ENCODE data around the gene RTTN.

RTTN gene

DNA sequence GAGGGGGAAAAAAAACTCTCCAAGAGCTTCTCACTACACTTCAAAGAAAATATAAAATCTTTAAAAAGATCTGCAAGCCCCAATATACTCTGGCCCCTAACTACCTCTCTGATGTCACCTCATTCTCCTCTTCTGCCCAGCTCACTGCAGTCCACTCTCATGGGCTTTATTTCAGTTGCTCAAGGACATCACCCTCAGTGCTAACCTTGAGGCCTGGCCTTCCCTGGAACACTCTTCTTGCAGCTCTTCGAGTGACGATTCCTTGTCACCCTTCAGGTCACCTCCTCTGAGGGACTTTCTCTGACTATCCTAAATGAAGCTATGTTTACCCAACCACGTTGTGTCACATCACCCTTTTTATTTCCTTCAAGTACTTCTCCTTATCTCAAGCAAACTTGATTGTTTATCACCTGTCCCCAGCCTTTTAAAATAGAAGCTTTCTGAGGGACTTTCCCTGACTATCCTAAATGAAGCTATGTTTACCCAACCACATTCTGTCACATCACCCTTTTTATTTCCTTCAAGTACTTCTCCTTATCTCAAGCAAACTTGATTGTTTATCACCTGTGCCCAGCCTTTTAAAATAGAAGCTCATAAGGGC is 10.4 kb downstream of the RTTN start:
- Histone ChIP-seq H3K4me2 (ENCODE audit: low read depth, low read length) (peak overlapping the region; percentile 86), H3K36me3 (replicated peaks; ENCODE audit: insufficient read depth, low read length) (peaks cover 7% of the 10 kb centered on the region; the same call in 1 of the 2 replicates), H3K27ac (ENCODE audit: low read length) (peak overlapping the region; percentile 91)

DNA sequence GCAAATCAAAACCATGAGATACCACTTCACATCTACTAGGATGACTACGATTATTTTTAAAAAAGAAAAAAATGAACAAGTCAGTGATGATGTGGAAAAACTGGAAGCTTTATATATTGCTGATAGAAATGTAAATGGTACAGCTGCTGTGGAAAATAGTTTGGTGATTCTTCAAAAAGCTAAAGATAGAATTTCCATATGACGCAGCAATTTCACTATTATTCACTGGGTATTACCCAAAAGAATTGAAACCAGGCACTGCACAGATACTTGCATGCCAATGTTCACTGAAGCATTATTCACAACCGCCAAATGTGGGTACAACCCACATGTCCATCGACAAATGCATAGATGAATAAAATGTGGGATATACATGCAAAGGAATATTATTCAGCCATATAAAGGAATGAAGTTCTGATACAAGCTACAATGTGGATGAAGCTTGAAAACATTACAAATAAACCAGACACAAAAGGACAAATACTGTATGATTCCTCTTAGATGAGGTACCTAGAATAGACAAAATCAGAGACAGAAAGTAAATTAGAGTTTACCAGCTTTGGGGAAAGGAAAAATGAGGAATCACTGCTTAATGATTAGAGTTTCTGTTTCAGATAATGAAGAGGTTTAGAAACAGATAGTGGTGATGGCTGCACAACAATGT is 11.1 kb downstream of the RTTN start:
- H3F3A ChIP-seq (ENCODE audit: insufficient read depth, low read length), result peaks cover 21% of the 10 kb centered on the region
- H3K4me3 ChIP-seq (ENCODE audit: low read length), result peak overlapping the region; percentile 36
- TF ChIP-seq, protein P1, sequence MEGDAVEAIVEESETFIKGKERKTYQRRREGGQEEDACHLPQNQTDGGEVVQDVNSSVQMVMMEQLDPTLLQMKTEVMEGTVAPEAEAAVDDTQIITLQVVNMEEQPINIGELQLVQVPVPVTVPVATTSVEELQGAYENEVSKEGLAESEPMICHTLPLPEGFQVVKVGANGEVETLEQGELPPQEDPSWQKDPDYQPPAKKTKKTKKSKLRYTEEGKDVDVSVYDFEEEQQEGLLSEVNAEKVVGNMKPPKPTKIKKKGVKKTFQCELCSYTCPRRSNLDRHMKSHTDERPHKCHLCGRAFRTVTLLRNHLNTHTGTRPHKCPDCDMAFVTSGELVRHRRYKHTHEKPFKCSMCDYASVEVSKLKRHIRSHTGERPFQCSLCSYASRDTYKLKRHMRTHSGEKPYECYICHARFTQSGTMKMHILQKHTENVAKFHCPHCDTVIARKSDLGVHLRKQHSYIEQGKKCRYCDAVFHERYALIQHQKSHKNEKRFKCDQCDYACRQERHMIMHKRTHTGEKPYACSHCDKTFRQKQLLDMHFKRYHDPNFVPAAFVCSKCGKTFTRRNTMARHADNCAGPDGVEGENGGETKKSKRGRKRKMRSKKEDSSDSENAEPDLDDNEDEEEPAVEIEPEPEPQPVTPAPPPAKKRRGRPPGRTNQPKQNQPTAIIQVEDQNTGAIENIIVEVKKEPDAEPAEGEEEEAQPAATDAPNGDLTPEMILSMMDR (IDR thresholded peaks at IDR 0.05; ENCODE audit: low read length), result no peak
- TF ChIP-seq EZH2phosphoT487 (IDR thresholded peaks at IDR 0.05; ENCODE audit: low read length) (no peak), EZH2 (optimal IDR thresholded peaks at IDR 0.05; ENCODE audit: low read depth, low read length) (no peak)
- peaks cover 30% of the 10 kb centered on the region for H3K4me1 ChIP-seq (ENCODE audit: low read length)
- H3K27ac ChIP-seq (ENCODE audit: low read length), result peak overlapping the region; percentile 91
- no peaks in the 10 kb centered on the region for H3K9me2 ChIP-seq (replicated peaks; ENCODE audit: insufficient read depth, low read length)
- H3K4me2 ChIP-seq (ENCODE audit: low read depth, low read length), result peak overlapping the region; percentile 86
- H3K36me3 ChIP-seq (replicated peaks; ENCODE audit: insufficient read depth, low read length), result peaks cover 7% of the 10 kb centered on the region; the same call in 1 of the 2 replicates
- no peaks in the 10 kb centered on the region for H4K20me1 ChIP-seq (ENCODE audit: insufficient read depth, low read length)
- DNase-seq, result peak; percentile 84
- H3K79me2 ChIP-seq (ENCODE audit: low read length), result peaks cover 11% of the 10 kb centered on the region
- H3K9me3 ChIP-seq (replicated peaks; ENCODE audit: insufficient read depth, low read length), result no peaks in the 10 kb centered on the region
- no peaks in the 10 kb centered on the region for H3K27me3 ChIP-seq (replicated peaks; ENCODE audit: insufficient read depth, low read length)
- H3K9ac ChIP-seq (ENCODE audit: low read length), result peak overlapping the region; percentile 60
- H2AFZ ChIP-seq (ENCODE audit: low read length), result no peak overlapping the region

More for the DNA sequence above, 10.4 kb downstream of the RTTN start:
- Histone ChIP-seq H2AFZ (ENCODE audit: low read length) (peak overlapping the region; percentile 13; the same call in 1 of the 2 replicates), H4K20me1 (ENCODE audit: insufficient read depth, low read length) (no peaks in the 10 kb centered on the region), H3K79me2 (ENCODE audit: low read length) (peaks cover 11% of the 10 kb centered on the region), H3K9ac (ENCODE audit: low read length) (peak overlapping the region; percentile 60), H3F3A (ENCODE audit: insufficient read depth, low read length) (peaks cover 21% of the 10 kb centered on the region), H3K27me3 (replicated peaks; ENCODE audit: insufficient read depth, low read length) (no peaks in the 10 kb centered on the region), H3K4me3 (ENCODE audit: low read length) (peak overlapping the region; percentile 34), H3K9me2 (replicated peaks; ENCODE audit: insufficient read depth, low read length) (no peaks in the 10 kb centered on the region), H3K9me3 (replicated peaks; ENCODE audit: insufficient read depth, low read length) (no peaks in the 10 kb centered on the region), H3K4me1 (ENCODE audit: low read length) (peaks cover 30% of the 10 kb centered on the region)
- DNase-seq, result peak; percentile 83
- no peak for TF ChIP-seq EZH2 (optimal IDR thresholded peaks at IDR 0.05; ENCODE audit: low read depth, low read length)
- TF ChIP-seq, protein P1 (IDR thresholded peaks at IDR 0.05; ENCODE audit: low read length), result no peak
- no peak for TF ChIP-seq EZH2phosphoT487 (IDR thresholded peaks at IDR 0.05; ENCODE audit: low read length)

GRCh38 chr18:70190529-70190928 is 15.0 kb downstream of the RTTN start:
- Histone ChIP-seq H3F3A (ENCODE audit: insufficient read depth, low read length) (peaks cover 18% of the 10 kb centered on the region), H4K20me1 (ENCODE audit: insufficient read depth, low read length) (no peaks in the 10 kb centered on the region), H3K9ac (ENCODE audit: low read length) (no peak overlapping the region), H3K4me2 (ENCODE audit: low read depth, low read length) (no peak overlapping the region), H3K4me1 (ENCODE audit: low read length) (peaks cover 22% of the 10 kb centered on the region), H3K9me2 (replicated peaks; ENCODE audit: insufficient read depth, low read length) (no peaks in the 10 kb centered on the region), H3K79me2 (ENCODE audit: low read length) (peaks cover 29% of the 10 kb centered on the region), H3K27ac (ENCODE audit: low read length) (no peak overlapping the region), H3K4me3 (ENCODE audit: low read length) (no peak overlapping the region), H3K27me3 (replicated peaks; ENCODE audit: insufficient read depth, low read length) (no peaks in the 10 kb centered on the region), H2AFZ (ENCODE audit: low read length) (no peak overlapping the region), H3K9me3 (replicated peaks; ENCODE audit: insufficient read depth, low read length) (no peaks in the 10 kb centered on the region), H3K36me3 (replicated peaks; ENCODE audit: insufficient read depth, low read length) (peaks cover 12% of the 10 kb centered on the region; the same call in 1 of the 2 replicates)
- TF ChIP-seq EZH2 (optimal IDR thresholded peaks at IDR 0.05; ENCODE audit: low read depth, low read length) (no peak), EZH2phosphoT487 (IDR thresholded peaks at IDR 0.05; ENCODE audit: low read length) (no peak)
- TF ChIP-seq, protein P1 (IDR thresholded peaks at IDR 0.05; ENCODE audit: low read length), result no peak
- no peak for DNase-seq
